GM12878 (cell line): ENCODE data around the gene IGFBP2. TPM values are rescaled to one million over a fixed set of nuclear protein-coding genes. Genes with fewer than 3 reads are reported as not detected.

Experiments used
- ATAC-seq: fragments of 200-7000 bp; cut with Tn5 transposase; 3 replicates; pipeline ENCODE4 v1.9.1; 2020; ENCODE audit warnings: mild to moderate bottlenecking, moderate library complexity
- BruUV-seq: library from RNA; stranded (reverse); fragments of 400-500 nt; replicated peaks from 2 replicates; lab custom pipeline; 2021; lab: Mats Ljungman, UMichigan
- CTCF ChIA-PET: fragments of 300-600 bp; sonication (Branson Sonifier 250); formaldehyde crosslinking; extraction: SDS; loops from one replicate; lab custom pipeline; 2021; ENCODE audit warnings: inconsistent platforms; lab: Yijun Ruan, JAX
- POLR2A ChIA-PET: fragments of 350-600 bp; formaldehyde crosslinking; extraction: SDS; loops from one replicate; lab custom pipeline; 2021; ENCODE audit warnings: inconsistent platforms; lab: Charles Lee
- RAD21 ChIA-PET: fragments of 300-600 bp; sonication (Branson Sonifier 250); formaldehyde crosslinking; loops from one replicate; lab custom pipeline; 2023; ENCODE audit warnings: antibody characterized with exemption; ENCODE audit not compliant: unreplicated experiment; lab: Charles Lee
- SMC1A ChIA-PET: fragments of 300-600 bp; sonication (Branson Sonifier 250); formaldehyde crosslinking; loops from one replicate; lab custom pipeline; 2023; ENCODE audit not compliant: unreplicated experiment, uncharacterized antibody; lab: Charles Lee
- DNase-seq: peaks from one replicate; pipeline ENCODE4 v3.0.0-alpha.2; 2011; ENCODE audit warnings: low read depth, low spot score
- FAIRE-seq: peaks from 3 replicates; lab custom pipeline; 2011; peaks lifted over from hg19 to GRCh38; lab: Jason Lieb, UNC
- H2AFZ ChIP-seq: 2 replicates; pipeline ENCODE4 v1.6.0; 2011; ENCODE audit warnings: low read depth, low read length, control low read depth; ENCODE audit not compliant: control insufficient read depth
- H3K27ac ChIP-seq: 2 replicates; pipeline ENCODE4 v1.5.1; 2011; ENCODE audit warnings: control low read depth; ENCODE audit not compliant: control insufficient read depth, insufficient read depth
- H3K27me3 ChIP-seq, 2 experiments: replicated peaks in 1 of 2; 2 replicates each; pipeline versions ENCODE4 v1.6.0 to v1.6.1; 2011; ENCODE audit warnings: low read length in 1 of 2; ENCODE audit not compliant: control insufficient read depth in 2 of 2, insufficient read depth in 2 of 2
- H3K36me3 ChIP-seq, 2 experiments: 2 replicates each; pipeline ENCODE4 v1.5.1; 2011; ENCODE audit warnings: low read length in 1 of 2; ENCODE audit not compliant: control insufficient read depth in 2 of 2, insufficient read depth in 2 of 2
- H3K4me1 ChIP-seq: 2 replicates; pipeline ENCODE4 v1.6.1; 2011; ENCODE audit warnings: mild to moderate bottlenecking, low read length, moderate library complexity, mixed read lengths; ENCODE audit not compliant: control insufficient read depth, insufficient read depth
- H3K4me2 ChIP-seq: 2 replicates; pipeline ENCODE4 v1.6.0; 2011; ENCODE audit warnings: control low read depth; ENCODE audit not compliant: control insufficient read depth, insufficient read depth
- H3K4me3 ChIP-seq: fragments of 200-600 bp; sonication (generic); 2 replicates; pipeline ENCODE4 v1.5.1; 2016
- H3K79me2 ChIP-seq: 2 replicates; pipeline ENCODE4 v1.6.0; 2011; ENCODE audit warnings: low read length; ENCODE audit not compliant: control insufficient read depth, insufficient read depth
- H3K9ac ChIP-seq: 2 replicates; pipeline ENCODE4 v1.8.0; 2011; ENCODE audit warnings: low read length, control low read depth, mixed read lengths; ENCODE audit not compliant: control insufficient read depth, insufficient read depth
- H3K9me3 ChIP-seq: replicated peaks from 3 replicates; pipeline ENCODE4 v1.5.1; 2011; ENCODE audit warnings: mild to moderate bottlenecking, low read length; ENCODE audit not compliant: control insufficient read depth, insufficient read depth
- H4K20me1 ChIP-seq: 2 replicates; pipeline ENCODE4 v1.6.0; 2011; ENCODE audit not compliant: control insufficient read depth, insufficient read depth
- ASH2L ChIP-seq: fragments of 300-600, 200-600 bp; sonication (generic); IDR thresholded peaks from 2 replicates; pipeline ENCODE4 v1.6.1; 2017; ENCODE audit warnings: low read depth, mild to moderate bottlenecking, borderline replicate concordance
- BMI1 ChIP-seq: fragments of 450-650 bp; IDR thresholded peaks from 2 replicates; pipeline ENCODE4 v1.6.1; 2016; ENCODE audit warnings: mild to moderate bottlenecking, moderate library complexity, borderline replicate concordance
- CHD1 ChIP-seq: IDR thresholded peaks from 2 replicates; pipeline ENCODE4 v1.6.1; 2012; ENCODE audit warnings: low read depth, low read length, improper control_type of control experiment
- EED ChIP-seq: sonication (generic); IDR thresholded peaks from 2 replicates; pipeline ENCODE4 v1.6.1; 2016; ENCODE audit warnings: antibody characterized with exemption, low read depth
- FOS ChIP-seq: IDR thresholded peaks from 3 replicates; pipeline ENCODE4 v1.6.1; 2011; ENCODE audit warnings: borderline replicate concordance; ENCODE audit not compliant: insufficient read length; ENCODE audit errors: extremely low read depth
- IKZF1 ChIP-seq: fragments of 450-650 bp; conservative IDR thresholded peaks from 2 replicates; pipeline ENCODE4 v1.6.1; 2017; ENCODE audit warnings: antibody characterized with exemption, mild to moderate bottlenecking
- IRF4 ChIP-seq: IDR thresholded peaks from 2 replicates; pipeline ENCODE4 v1.6.1; 2011; ENCODE audit warnings: low read depth, low read length
- NFXL1 ChIP-seq: fragments of 450-650 bp; IDR thresholded peaks from 2 replicates; pipeline ENCODE4 v1.6.1; 2017; ENCODE audit warnings: antibody characterized with exemption, mild to moderate bottlenecking, borderline replicate concordance
- PAX5 ChIP-seq: IDR thresholded peaks from 2 replicates; pipeline ENCODE4 v1.6.1; 2011; ENCODE audit warnings: low read depth, low read length, borderline replicate concordance
- RAD51 ChIP-seq: fragments of 450-650 bp; IDR thresholded peaks from 2 replicates; pipeline ENCODE4 v1.6.1; 2016; ENCODE audit warnings: moderate library complexity, mild to moderate bottlenecking, inconsistent platforms
- SREBF2 ChIP-seq: IDR thresholded peaks from 2 replicates; pipeline ENCODE4 v1.6.1; 2012; ENCODE audit warnings: mild to moderate bottlenecking, low read length
- YBX1 ChIP-seq: fragments of 450-650 bp; IDR thresholded peaks from 2 replicates; pipeline ENCODE4 v1.6.1; 2016; ENCODE audit warnings: antibody characterized with exemption
- ZBED1 ChIP-seq: IDR thresholded peaks from 2 replicates; pipeline ENCODE4 v1.6.1; 2016; ENCODE audit warnings: borderline replicate concordance
- ZSCAN29 ChIP-seq: fragments of 450-650 bp; IDR thresholded peaks from 2 replicates; pipeline ENCODE4 v1.6.1; 2017; ENCODE audit warnings: mild to moderate bottlenecking, moderate library complexity
- WGBS: methylation state at CpG from one replicate; pipeline ENCODE4 v1.1.6; 2016; ENCODE audit warnings: low lambda C conversion rate; ENCODE audit not compliant: insufficient replicate concordance, insufficient coverage; ENCODE audit errors: missing lambda C conversion rate; 5-methylcytosine and 5-hydroxymethylcytosine counted together
- in situ Hi-C: fragments of 300-500 bp; cut with MboI; formaldehyde crosslinking; loops from 9 replicates; pipeline ENCODE4 v1.14.3; 2018; ENCODE audit warnings: mixed read lengths
- intact Hi-C: fragments of 100-400 bp; cut with micrococcal nuclease; formaldehyde crosslinking; loops from one replicate; pipeline ENCODE4 v1.14.2; 2022; ENCODE audit not compliant: unreplicated experiment
- polyA plus RNA-seq, 11 experiments: library from polyadenylated mRNA; depleted of rRNA in 4 of 11; unstranded in 6 of 11; stranded (reverse) in 5 of 11; fragments of >200 nt; fragmentation: Nextera tagmentation in 4 of 11; fragmentation: Illumina TruSeq in 1 of 11; extraction: Ambion mirVana in 4 of 11; extraction: Trizol in 1 of 11; gene quantifications; 1 replicate in 1 of 11; 2 replicates in 10 of 11; pipeline versions ENCODE4 v1.2.1 to v1.2.3, GENCODE V29; 2011 to 2016; ENCODE audit warnings: inconsistent platforms in 2 of 11, missing spikeins in 2 of 11, low read depth in 1 of 11
- total RNA-seq, 4 experiments: library from RNA; depleted of rRNA in 3 of 4; stranded (reverse); fragments of >200 nt in 3 of 4; fragmentation: Illumina TruSeq in 1 of 4; extraction: Trizol in 1 of 4; gene quantifications; 2 replicates each; pipeline versions ENCODE4 v1.2.1 to v1.2.3, GENCODE V29; 2013 to 2021
- TF ChIP-seq, protein P1 (sequence below): IDR thresholded peaks from 2 replicates; pipeline ENCODE4 v1.6.1; 2012; ENCODE audit warnings: low read length, inconsistent platforms
- TF ChIP-seq, protein P2 (sequence below): fragments of 450-650 bp; IDR thresholded peaks from 2 replicates; pipeline ENCODE4 v1.6.1; 2017; ENCODE audit warnings: borderline replicate concordance

IGFBP2 gene
- total and polyA plus RNA-seq, 10 of the 15 experiments (the other 5 are each of a cell fraction or from before 2014, with no cell fraction given): 0.11 to 1.5 (median 0.38) TPM; not detected in 5

- 47% methylated on average over 1 of the region's 1 CpG for WGBS
- H3K4me2 ChIP-seq: no peak overlapping the region
- intact Hi-C loops: loop anchor here (5.0 kb wide), 1 partner anchor 72 kb away; no protein-coding TSS in a partner anchor
- no peak for TF ChIP-seq IKZF1
- TF ChIP-seq IRF4: no peak
- TF ChIP-seq EED: no peak
- TF ChIP-seq ZBED1: no peak
- no peak for TF ChIP-seq SREBF2
- TF ChIP-seq BMI1: no peak
- TF ChIP-seq ZSCAN29: no peak
- no peak for TF ChIP-seq RAD51
- no peak for TF ChIP-seq ASH2L
- no peak for TF ChIP-seq PAX5
- TF ChIP-seq CHD1: no peak
- no peak for TF ChIP-seq FOS
- TF ChIP-seq, protein P1, sequence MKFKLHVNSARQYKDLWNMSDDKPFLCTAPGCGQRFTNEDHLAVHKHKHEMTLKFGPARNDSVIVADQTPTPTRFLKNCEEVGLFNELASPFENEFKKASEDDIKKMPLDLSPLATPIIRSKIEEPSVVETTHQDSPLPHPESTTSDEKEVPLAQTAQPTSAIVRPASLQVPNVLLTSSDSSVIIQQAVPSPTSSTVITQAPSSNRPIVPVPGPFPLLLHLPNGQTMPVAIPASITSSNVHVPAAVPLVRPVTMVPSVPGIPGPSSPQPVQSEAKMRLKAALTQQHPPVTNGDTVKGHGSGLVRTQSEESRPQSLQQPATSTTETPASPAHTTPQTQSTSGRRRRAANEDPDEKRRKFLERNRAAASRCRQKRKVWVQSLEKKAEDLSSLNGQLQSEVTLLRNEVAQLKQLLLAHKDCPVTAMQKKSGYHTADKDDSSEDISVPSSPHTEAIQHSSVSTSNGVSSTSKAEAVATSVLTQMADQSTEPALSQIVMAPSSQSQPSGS: no peak
- TF ChIP-seq, protein P2, sequence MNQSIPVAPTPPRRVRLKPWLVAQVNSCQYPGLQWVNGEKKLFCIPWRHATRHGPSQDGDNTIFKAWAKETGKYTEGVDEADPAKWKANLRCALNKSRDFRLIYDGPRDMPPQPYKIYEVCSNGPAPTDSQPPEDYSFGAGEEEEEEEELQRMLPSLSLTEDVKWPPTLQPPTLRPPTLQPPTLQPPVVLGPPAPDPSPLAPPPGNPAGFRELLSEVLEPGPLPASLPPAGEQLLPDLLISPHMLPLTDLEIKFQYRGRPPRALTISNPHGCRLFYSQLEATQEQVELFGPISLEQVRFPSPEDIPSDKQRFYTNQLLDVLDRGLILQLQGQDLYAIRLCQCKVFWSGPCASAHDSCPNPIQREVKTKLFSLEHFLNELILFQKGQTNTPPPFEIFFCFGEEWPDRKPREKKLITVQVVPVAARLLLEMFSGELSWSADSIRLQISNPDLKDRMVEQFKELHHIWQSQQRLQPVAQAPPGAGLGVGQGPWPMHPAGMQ: no peak
- no peak for TF ChIP-seq YBX1
- TF ChIP-seq NFXL1: no peak
- no peaks in the 10 kb centered on the region for H4K20me1 ChIP-seq
- H3K9me3 ChIP-seq: no peaks in the 10 kb centered on the region
- in situ Hi-C loops: no loop called here
- H3K27ac ChIP-seq: no peak overlapping the region
- ChIA-PET SMC1A (interaction anchor here (0.8 to 1.3 kb wide), 4 partner anchors 13 to 367 kb away, joined by 3 to 4 read pairs (median 3); no protein-coding TSS in a partner anchor), POLR2A (interaction anchor here (0.6 to 0.7 kb wide), 2 partner anchors 67 to 183 kb away, joined by 3 to 4 read pairs; no protein-coding TSS in a partner anchor), CTCF (interaction anchor here (1.0 to 1.4 kb wide), 3 partner anchors 14 to 77 kb away, joined by 3 read pairs; no protein-coding TSS in a partner anchor), RAD21 (no interaction called here)
- no peaks in the 10 kb centered on the region for H3K79me2 ChIP-seq
- no peak for DNase-seq
- H2AFZ ChIP-seq: no peak overlapping the region
- H3K4me1 ChIP-seq: no peaks in the 10 kb centered on the region
- BruUV-seq: no TSS peak
- no peak for ATAC-seq
- H3K9ac ChIP-seq: no peak overlapping the region
- H3K36me3 ChIP-seq: no peaks in the 10 kb centered on the region
- FAIRE-seq: no peak
- H3K27me3 ChIP-seq: peaks cover under 1 to 2% of the 10 kb centered on the region in 2 experiments; a peak in 3 of 4 replicates
- no peak overlapping the region for H3K4me3 ChIP-seq
These were observed 43.4 kb upstream of the IGFBP2 start for GRCh38 chr2:216589791-216590190.
